ENCODE results near the gene DPYSL5. TPM values are rescaled to one million over a fixed set of nuclear protein-coding genes. Genes with fewer than 3 reads are reported as not detected.

DPYSL5 gene
- polyA plus RNA-seq, 1 donor from 2014 or later = 111 TPM

GRCh38 chr2:26994983-26995382, 147.1 kb downstream of the DPYSL5 start:
- no peaks in the 10 kb centered on the region for H4K20me1 ChIP-seq (ENCODE audit: insufficient read depth)
- H3K27ac ChIP-seq (ENCODE audit: low read length) = no peak overlapping the region
- no peak overlapping the region for H3K9ac ChIP-seq (ENCODE audit: low read length)
- no peak overlapping the region for H3K4me3 ChIP-seq (ENCODE audit: low read length)
- no peaks in the 10 kb centered on the region for H3K27me3 ChIP-seq (ENCODE audit: insufficient read depth, low read depth, low read length)
- H3F3A ChIP-seq (ENCODE audit: insufficient read depth, low read length, poor library complexity, severe bottlenecking) = no peaks in the 10 kb centered on the region
- peaks cover 3% of the 10 kb centered on the region for H3K79me2 ChIP-seq (replicated peaks; ENCODE audit: insufficient read depth, low read length)
- no peak overlapping the region for H3K4me2 ChIP-seq (ENCODE audit: low read length)
- H3K9me3 ChIP-seq (ENCODE audit: low read length) = no peaks in the 10 kb centered on the region
- peaks cover 6% of the 10 kb centered on the region for H3K36me3 ChIP-seq (ENCODE audit: insufficient read depth, low read length)
- H3K9me2 ChIP-seq (ENCODE audit: insufficient read depth, low read length) = no peaks in the 10 kb centered on the region
- TF ChIP-seq REST (IDR thresholded peaks at IDR 0.05; ENCODE audit: borderline replicate concordance) = no peak
- no peak for TF ChIP-seq POLR2AphosphoS5 (IDR thresholded peaks at IDR 0.05)
- TF ChIP-seq EZH2 (IDR thresholded peaks at IDR 0.05; ENCODE audit: borderline replicate concordance, insufficient read depth, low read length, poor library complexity, severe bottlenecking) = no peak
- no peak overlapping the region for H2AFZ ChIP-seq (ENCODE audit: low read depth, low read length)

- no peaks in the 10 kb centered on the region for H4K20me1 ChIP-seq (ENCODE audit: insufficient read depth)
- H3K79me2 ChIP-seq (replicated peaks; ENCODE audit: insufficient read depth, low read length) = peaks cover 3% of the 10 kb centered on the region
- H3K4me2 ChIP-seq (ENCODE audit: low read length) = no peak overlapping the region
- no peaks in the 10 kb centered on the region for H3F3A ChIP-seq (ENCODE audit: insufficient read depth, low read length, poor library complexity, severe bottlenecking)
- H3K9me2 ChIP-seq (ENCODE audit: insufficient read depth, low read length) = no peaks in the 10 kb centered on the region
- no peaks in the 10 kb centered on the region for H3K9me3 ChIP-seq (ENCODE audit: low read length)
- no peak overlapping the region for H2AFZ ChIP-seq (ENCODE audit: low read depth, low read length)
- TF ChIP-seq TAF1 (IDR thresholded peaks at IDR 0.05; ENCODE audit: low read depth) = no peak
- no peak for TF ChIP-seq EP300 (conservative IDR thresholded peaks at IDR 0.05; ENCODE audit: poor library complexity, severe bottlenecking)
- no peak for TF ChIP-seq CTCF (IDR thresholded peaks at IDR 0.05; ENCODE audit: poor library complexity, severe bottlenecking)
- TF ChIP-seq EZH2 (IDR thresholded peaks at IDR 0.05; ENCODE audit: borderline replicate concordance, insufficient read depth, low read length, poor library complexity, severe bottlenecking) = no peak
- TF ChIP-seq SMC3 (conservative IDR thresholded peaks at IDR 0.05; ENCODE audit: poor library complexity) = no peak
- TF ChIP-seq POLR2AphosphoS5 (IDR thresholded peaks at IDR 0.05) = no peak
- no peak for TF ChIP-seq MXI1 (conservative IDR thresholded peaks at IDR 0.05; ENCODE audit: poor library complexity, severe bottlenecking)
- TF ChIP-seq RAD21 (conservative IDR thresholded peaks at IDR 0.05) = no peak
- no peak for TF ChIP-seq REST (IDR thresholded peaks at IDR 0.05; ENCODE audit: borderline replicate concordance)
- no peak overlapping the region for H3K27ac ChIP-seq (ENCODE audit: low read length)
- H3K36me3 ChIP-seq (ENCODE audit: insufficient read depth, low read length) = no peaks in the 10 kb centered on the region
- H3K4me3 ChIP-seq (ENCODE audit: low read length) = no peak overlapping the region
- no peaks in the 10 kb centered on the region for H3K27me3 ChIP-seq (ENCODE audit: insufficient read depth, low read depth, low read length)
- H3K9ac ChIP-seq (ENCODE audit: low read length) = no peak overlapping the region
Observed at GRCh38 chr2:26997394-26997793, 149.5 kb downstream of the DPYSL5 start.

Measured in neural cell (in vitro differentiated cells).